Heart left ventricle (tissue), 16 donors: ENCODE data around the gene ENOPH1. TPM values are rescaled to one million over a fixed set of nuclear protein-coding genes. Genes with fewer than 3 reads are reported as not detected.

Source experiments
- ATAC-seq, 4 donors: fragments of 200-7000 bp; cut with Tn5 transposase; one replicate each; pipeline ENCODE4 v1.9.1; 2020 to 2022; ENCODE audit warnings: moderate library complexity in 4 of 4, mild to moderate bottlenecking in 3 of 4, moderate number of reproducible peaks in 1 of 4
- DNase-seq, 5 donors: peaks; one replicate each; pipeline ENCODE4 v3.0.0-alpha.2; 2020
- H3K27ac ChIP-seq, 12 donors: fragments of 200-600 bp; sonication (generic) in 4 of 12; one replicate each; pipeline versions ENCODE4 v1.5.0 to v1.8.0; 2016 to 2022; ENCODE audit warnings: mild to moderate bottlenecking in 2 of 12
- H3K27me3 ChIP-seq, 9 donors: fragments of 200-600 bp; sonication (generic) in 2 of 9; one replicate each; pipeline versions ENCODE4 v1.5.1 to v1.8.0; 2016 to 2022; ENCODE audit warnings: mild to moderate bottlenecking in 3 of 9
- H3K36me3 ChIP-seq, 9 donors: fragments of 200-600 bp; sonication (generic) in 2 of 9; one replicate each; pipeline versions ENCODE4 v1.5.0 to v1.8.0; 2018 to 2022; ENCODE audit warnings: mild to moderate bottlenecking in 2 of 9
- H3K4me1 ChIP-seq, 12 donors: fragments of 200-600 bp; sonication (generic) in 4 of 12; one replicate each; pipeline versions ENCODE4 v1.5.0 to v1.8.0; 2016 to 2022; ENCODE audit warnings: mild to moderate bottlenecking in 3 of 12
- H3K4me3 ChIP-seq, 12 donors: fragments of 200-600 bp; sonication (generic) in 4 of 12; one replicate each; pipeline versions ENCODE4 v1.5.0 to v1.8.0; 2017 to 2022; ENCODE audit warnings: mild to moderate bottlenecking in 9 of 12, moderate library complexity in 4 of 12
- H3K9me3 ChIP-seq, 12 donors: fragments of 200-600 bp; sonication (generic) in 4 of 12; one replicate each; pipeline versions ENCODE4 v1.5.0 to v1.8.0; 2016 to 2022; ENCODE audit warnings: mild to moderate bottlenecking in 1 of 12
- CTCF ChIP-seq, 12 donors: fragments of 200-600 bp; sonication (generic) in 4 of 12; IDR thresholded peaks; one replicate each; pipeline versions ENCODE4 v1.5.0 to v1.8.0; 2018 to 2022; ENCODE audit warnings: antibody characterized with exemption in 12 of 12, mild to moderate bottlenecking in 5 of 12
- POLR2A ChIP-seq, 2 donors: fragments of 450-650 bp; IDR thresholded peaks; one replicate each; pipeline ENCODE4 v1.6.1; 2017; ENCODE audit warnings: antibody characterized with exemption in 2 of 2, mild to moderate bottlenecking in 2 of 2, moderate library complexity in 2 of 2
- WGBS, 4 donors: extraction: QIAGEN DNeasy Blood & Tissue Kit in 2 of 4; methylation state at CpG; one replicate each; pipeline versions ENCODE4 v1.1.5 to v1.1.7; 2013 to 2018; 5-methylcytosine and 5-hydroxymethylcytosine counted together
- intact Hi-C, 10 donors: fragments of 100-400 bp; cut with DNase I; formaldehyde crosslinking; loops; one replicate each; pipeline versions ENCODE4 v1.11.1 to v1.14.2; 2022
- polyA plus RNA-seq, 2 donors: library from polyadenylated mRNA; stranded (reverse); fragments of 200-250 nt; gene quantifications; one replicate each; pipeline ENCODE4 v1.2.3, GENCODE V29; 2013
- total RNA-seq, 9 donors: library from RNA; depleted of rRNA in 2 of 9; stranded (reverse); fragments of >200 nt in 2 of 9; fragmentation: NEBNext Ultra II Directional in 3 of 9; extraction: Animal tissue kit (Norgen Biotek cat#: 25700) in 3 of 9; gene quantifications; one replicate each; pipeline versions ENCODE4 v1.1.0 to v1.2.4, GENCODE V29; 2016 to 2023
- donor health status: ischemic (EF 13 %, LVEDD 7.1; RV severe dilation, severe dysfunction).
- donor health status: healthy with polysubstance abuse.
- donor health status: DM: no; HTN: yes; CAD: no.
- donor health status: DM: no; HTN: no; CAD: no.
- donor health status: ischemic (EF 25% LVEDD 6.9; RV normal size, moderate dysfunction).
- donor health status: ischemic (EF 25% LVEDD 5.7; RV mildly dilated, moderate dysfunction).
- donor health status: healthy.
- donor health status: DM: yes; HTN: yes; CAD: no.
- donor health status: ischemic (EF 35%, LVEDD 5.7; RV mildly dilated, moderate dysfunction).
- donor health status: nonischemic (EF 11% LVEDD 7.7; RV severe dilation, severe dysfunction).
- donor health status: DM: yes; HTN: yes; CAD: no.
- donor health status: PGD.
- donor health status: ischemic (EF 29% LVEDD 5.4; RV normal size, mild dysfunction).
- donor health status: nonischemic (EF 23%, LVEDD 6.1; RV moderate dilation, normal function).

ENOPH1 gene
- total and polyA plus RNA-seq, 11 donors: 15.1 to 37.0 (median 17.5) TPM

- no peaks in the 10 kb centered on the region for H3K27me3 ChIP-seq
- no peak for DNase-seq
- no peak overlapping the region for H3K27ac ChIP-seq
- no peak overlapping the region for H3K4me3 ChIP-seq
- 68 to 81% (median 74%) methylated on average over 8 of the region's 8 CpGs for WGBS, 4 donors
- peaks cover 0 to 7% (median under 1%) of the 10 kb centered on the region in 12 donors for H3K4me1 ChIP-seq
- H3K9me3 ChIP-seq: no peaks in the 10 kb centered on the region
- no peak for ATAC-seq
- intact Hi-C loops: no loop called here
- peaks cover 0 to 17% (median 0%) of the 10 kb centered on the region in 9 donors for H3K36me3 ChIP-seq
- TF ChIP-seq CTCF (IDR thresholded peaks at IDR 0.05) (no peak), POLR2A (IDR thresholded peaks at IDR 0.05) (no peak)
Measured at GRCh38 chr4:82489987-82490386, 59.6 kb downstream of the ENOPH1 start.

DNA sequence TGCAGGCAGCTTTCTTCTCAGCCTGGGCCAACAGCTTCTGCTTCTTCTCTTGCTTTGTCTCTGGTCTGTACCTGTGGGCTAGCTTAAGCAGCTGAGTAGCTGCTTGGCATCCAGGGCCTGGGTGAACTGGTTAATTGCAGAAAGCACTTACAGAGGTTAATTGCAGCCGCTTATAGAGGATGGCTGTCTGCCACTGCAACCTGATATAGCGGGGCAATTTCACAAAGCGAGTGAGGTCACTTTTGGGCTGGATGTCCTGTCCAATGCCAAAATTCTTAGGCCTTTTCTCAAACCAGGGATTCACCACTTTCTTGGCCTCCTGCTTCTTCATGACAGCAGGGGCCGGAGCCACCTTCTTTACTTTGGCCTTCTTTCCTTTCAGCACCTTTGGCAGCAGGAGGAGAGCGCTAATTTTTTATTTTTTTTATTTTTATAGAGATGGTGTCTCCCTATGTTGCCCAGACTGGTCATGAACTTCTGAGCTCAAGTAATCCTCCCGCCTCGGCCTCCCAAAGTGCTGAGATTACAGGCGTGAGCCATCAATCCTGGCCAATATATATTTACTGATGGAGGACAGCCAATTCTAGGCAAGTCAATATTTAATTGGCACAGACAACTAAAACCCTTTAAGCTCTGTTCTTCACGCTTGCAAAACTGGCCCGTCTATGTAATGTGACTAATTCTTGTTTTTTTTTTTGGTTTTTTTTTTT, 61.0 kb downstream of the ENOPH1 start:
- H3K9me3 ChIP-seq: no peaks in the 10 kb centered on the region
- TF ChIP-seq POLR2A (IDR thresholded peaks at IDR 0.05) (no peak), CTCF (IDR thresholded peaks at IDR 0.05) (no peak)
- WGBS, 4 donors: 77 to 86% (median 81%) methylated on average over 10 of the region's 10 CpGs
- H3K36me3 ChIP-seq: peaks cover 0 to 27% (median 0%) of the 10 kb centered on the region in 9 donors
- H3K27ac ChIP-seq: no peak overlapping the region
- ATAC-seq (no peak), DNase-seq (no peak)
- intact Hi-C loops: no loop called here
- H3K4me3 ChIP-seq: no peak overlapping the region
- no peaks in the 10 kb centered on the region for H3K4me1 ChIP-seq
- no peaks in the 10 kb centered on the region for H3K27me3 ChIP-seq

- Histone ChIP-seq H3K9me3 (no peaks in the 10 kb centered on the region), H3K36me3 (peaks cover 0 to 27% (median 0%) of the 10 kb centered on the region in 9 donors), H3K27me3 (no peaks in the 10 kb centered on the region), H3K4me3 (no peak overlapping the region), H3K27ac (no peak overlapping the region), H3K4me1 (no peaks in the 10 kb centered on the region)
- 78 to 94% (median 88%) methylated on average over 2 of the region's 2 CpGs for WGBS, 4 donors
- intact Hi-C loops: no loop called here
- no peak for ATAC-seq
- TF ChIP-seq POLR2A (IDR thresholded peaks at IDR 0.05): no peak
- TF ChIP-seq CTCF (IDR thresholded peaks at IDR 0.05): no peak
- no peak for DNase-seq
Measured at GRCh38 chr4:82493721-82494425, 63.5 kb downstream of the ENOPH1 start.

DNA sequence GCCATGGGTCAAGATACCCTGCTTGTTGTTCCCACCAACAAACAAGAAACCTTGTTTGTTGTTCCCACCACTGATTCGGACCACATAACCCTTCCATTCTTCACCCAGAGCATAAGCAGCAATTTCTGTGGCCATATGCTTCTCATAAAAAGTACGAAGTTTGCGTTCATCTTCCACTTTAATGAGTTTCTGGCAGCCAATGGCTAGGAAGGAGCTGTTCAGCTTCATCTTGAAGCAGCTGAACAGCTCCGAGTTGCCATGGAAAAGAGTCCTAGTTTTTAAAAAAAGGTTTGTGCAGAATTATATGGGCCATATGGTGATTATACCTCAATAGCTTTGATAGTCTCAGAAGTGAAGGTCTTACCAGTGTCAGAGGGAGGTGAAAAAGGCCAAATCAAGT, 65.3 kb downstream of the ENOPH1 start:
- Histone ChIP-seq H3K27ac (no peak overlapping the region), H3K4me3 (no peak overlapping the region), H3K4me1 (no peaks in the 10 kb centered on the region), H3K36me3 (peaks cover 0 to 28% (median 0%) of the 10 kb centered on the region in 9 donors), H3K27me3 (no peaks in the 10 kb centered on the region), H3K9me3 (no peaks in the 10 kb centered on the region)
- intact Hi-C loops: no loop called here
- ATAC-seq: no peak
- DNase-seq: no peak
- WGBS, 4 donors: 95 to 99% (median 98%) methylated on average over 4 of the region's 4 CpGs
- TF ChIP-seq CTCF (IDR thresholded peaks at IDR 0.05) (no peak), POLR2A (IDR thresholded peaks at IDR 0.05) (no peak)
